ENCODE data around the gene ITIH4.

The ITIH4 gene

DNA sequence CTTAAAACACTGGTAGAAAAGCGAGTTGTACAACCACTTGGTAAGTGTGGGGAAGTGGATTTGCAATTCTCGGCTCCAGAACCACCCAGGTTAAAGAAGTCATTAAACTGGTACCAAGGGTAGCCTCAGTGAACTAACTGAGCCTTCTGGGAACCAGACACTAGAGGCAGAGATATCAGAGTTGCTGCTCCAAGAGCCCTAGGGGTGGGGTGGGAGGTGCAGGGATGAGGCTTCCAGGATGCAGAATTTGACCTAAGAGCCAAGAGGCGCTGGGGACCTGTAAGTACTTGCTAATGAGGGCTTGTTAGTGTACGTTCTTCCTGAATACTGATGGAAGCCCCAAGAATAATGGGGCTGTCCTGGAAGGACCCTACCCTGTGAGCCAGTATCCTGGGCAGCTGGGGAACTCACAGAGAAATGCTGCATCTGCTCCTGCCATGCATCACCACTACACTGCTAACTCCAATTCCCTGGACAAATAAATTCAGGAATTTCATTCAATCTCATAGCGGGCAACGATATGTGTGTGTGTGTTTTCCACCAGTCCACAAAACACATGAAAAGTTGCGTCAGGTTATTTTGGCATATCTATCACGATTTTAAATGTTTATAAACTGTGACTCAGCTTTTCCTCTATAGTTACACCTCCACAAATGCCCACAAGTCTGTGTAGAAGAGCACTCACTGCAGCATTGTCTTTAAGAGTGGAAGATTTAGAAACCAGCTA is 43.1 kb upstream of the ITIH4 start:
- H3K4me3 ChIP-seq (ENCODE audit: low read depth, low read length) = no peak overlapping the region
- TF ChIP-seq, protein P1, sequence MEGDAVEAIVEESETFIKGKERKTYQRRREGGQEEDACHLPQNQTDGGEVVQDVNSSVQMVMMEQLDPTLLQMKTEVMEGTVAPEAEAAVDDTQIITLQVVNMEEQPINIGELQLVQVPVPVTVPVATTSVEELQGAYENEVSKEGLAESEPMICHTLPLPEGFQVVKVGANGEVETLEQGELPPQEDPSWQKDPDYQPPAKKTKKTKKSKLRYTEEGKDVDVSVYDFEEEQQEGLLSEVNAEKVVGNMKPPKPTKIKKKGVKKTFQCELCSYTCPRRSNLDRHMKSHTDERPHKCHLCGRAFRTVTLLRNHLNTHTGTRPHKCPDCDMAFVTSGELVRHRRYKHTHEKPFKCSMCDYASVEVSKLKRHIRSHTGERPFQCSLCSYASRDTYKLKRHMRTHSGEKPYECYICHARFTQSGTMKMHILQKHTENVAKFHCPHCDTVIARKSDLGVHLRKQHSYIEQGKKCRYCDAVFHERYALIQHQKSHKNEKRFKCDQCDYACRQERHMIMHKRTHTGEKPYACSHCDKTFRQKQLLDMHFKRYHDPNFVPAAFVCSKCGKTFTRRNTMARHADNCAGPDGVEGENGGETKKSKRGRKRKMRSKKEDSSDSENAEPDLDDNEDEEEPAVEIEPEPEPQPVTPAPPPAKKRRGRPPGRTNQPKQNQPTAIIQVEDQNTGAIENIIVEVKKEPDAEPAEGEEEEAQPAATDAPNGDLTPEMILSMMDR (IDR thresholded peaks at IDR 0.05; ENCODE audit: low read depth, low read length) = no peak

DNA sequence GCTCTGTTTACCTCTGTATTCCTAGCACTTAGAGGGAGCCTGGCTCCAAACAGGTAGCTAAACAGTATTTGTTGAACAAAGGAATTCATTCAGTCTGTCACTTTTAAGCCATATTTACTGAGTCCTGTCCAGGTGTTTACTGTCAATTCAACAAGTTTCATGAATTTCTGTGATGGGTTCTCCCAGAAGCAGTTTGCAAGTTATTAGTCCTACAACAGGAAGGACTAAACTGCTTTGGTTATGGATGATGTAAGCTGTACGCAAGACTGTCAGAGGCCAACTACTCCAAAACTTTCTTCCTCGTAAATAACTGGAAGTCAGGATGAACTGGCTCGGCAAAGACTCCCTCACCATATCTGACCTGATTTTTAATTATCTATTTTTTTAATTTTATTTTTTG is 41.8 kb upstream of the ITIH4 start:
- TF ChIP-seq, protein P1 (IDR thresholded peaks at IDR 0.05; ENCODE audit: low read depth, low read length) = no peak

DNA sequence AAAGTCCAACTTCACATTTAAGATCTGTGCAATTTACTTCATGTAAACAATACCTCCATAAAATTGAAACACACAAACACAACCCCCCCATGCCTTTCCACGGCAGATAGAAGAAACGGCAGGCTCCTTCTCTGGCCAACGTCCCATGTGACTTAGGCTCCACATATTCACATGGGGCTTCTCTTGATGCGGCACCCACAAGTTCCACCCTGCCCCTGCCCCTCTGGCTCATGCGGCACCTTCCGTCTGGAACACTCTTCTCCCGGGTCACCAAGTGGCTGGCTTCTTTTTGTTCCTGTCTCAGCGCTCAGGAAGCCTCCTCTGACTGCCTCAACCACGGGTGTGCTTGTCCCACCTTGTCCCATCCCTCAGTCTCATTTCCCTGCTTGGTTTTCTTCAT is 41.3 kb upstream of the ITIH4 start:
- no peak overlapping the region for H3K4me3 ChIP-seq (ENCODE audit: low read depth, low read length)
- TF ChIP-seq, protein P1 (IDR thresholded peaks at IDR 0.05; ENCODE audit: low read depth, low read length) = no peak

More for the DNA sequence above, 41.8 kb upstream of the ITIH4 start:
- H3K4me3 ChIP-seq (ENCODE audit: low read depth, low read length) = no peak overlapping the region

DNA sequence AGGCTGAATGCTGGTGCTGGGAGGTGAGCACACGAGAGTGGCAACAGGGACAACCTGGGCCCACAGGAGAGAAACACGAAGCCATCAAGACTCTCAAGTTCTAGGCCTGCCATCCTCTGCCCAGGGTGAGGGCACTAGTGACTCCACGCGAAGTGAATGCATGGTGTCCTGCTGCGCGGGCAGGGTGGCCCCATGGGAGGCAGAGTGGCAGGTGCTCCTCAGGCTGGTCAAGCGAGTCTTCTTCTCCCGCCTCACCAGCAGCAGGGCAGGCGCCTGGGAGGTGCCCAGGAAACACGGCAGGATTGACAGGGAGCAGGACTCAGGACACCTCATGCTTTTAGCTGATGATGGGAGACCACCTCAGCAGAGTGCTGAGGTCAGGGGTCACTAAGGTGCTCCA is 40.0 kb upstream of the ITIH4 start:
- H3K4me3 ChIP-seq (ENCODE audit: low read depth, low read length) = no peak overlapping the region
- TF ChIP-seq, protein P1 (IDR thresholded peaks at IDR 0.05; ENCODE audit: low read depth, low read length) = no peak

DNA sequence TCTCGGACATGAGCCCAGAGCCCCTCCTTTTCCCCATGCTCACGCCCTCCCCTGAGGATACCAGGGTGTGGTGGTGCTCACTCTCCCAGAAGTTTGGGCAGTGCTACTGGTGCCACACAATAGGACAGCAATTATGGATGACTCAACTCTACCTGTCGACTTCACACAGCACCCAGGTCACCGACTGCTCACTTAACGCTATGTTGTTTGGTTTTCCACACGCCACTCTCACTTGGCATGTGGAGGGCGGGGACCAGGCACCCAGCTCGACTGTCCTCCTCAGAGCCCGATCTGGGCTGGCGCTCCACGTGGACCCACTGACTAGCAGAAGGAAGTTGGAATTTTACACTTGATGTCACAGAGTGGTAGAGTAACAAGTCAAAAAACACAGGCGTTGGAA is 36.0 kb upstream of the ITIH4 start:
- TF ChIP-seq, protein P1 (IDR thresholded peaks at IDR 0.05; ENCODE audit: low read depth, low read length) = no peak
- H3K4me3 ChIP-seq (ENCODE audit: low read depth, low read length) = no peak overlapping the region

DNA sequence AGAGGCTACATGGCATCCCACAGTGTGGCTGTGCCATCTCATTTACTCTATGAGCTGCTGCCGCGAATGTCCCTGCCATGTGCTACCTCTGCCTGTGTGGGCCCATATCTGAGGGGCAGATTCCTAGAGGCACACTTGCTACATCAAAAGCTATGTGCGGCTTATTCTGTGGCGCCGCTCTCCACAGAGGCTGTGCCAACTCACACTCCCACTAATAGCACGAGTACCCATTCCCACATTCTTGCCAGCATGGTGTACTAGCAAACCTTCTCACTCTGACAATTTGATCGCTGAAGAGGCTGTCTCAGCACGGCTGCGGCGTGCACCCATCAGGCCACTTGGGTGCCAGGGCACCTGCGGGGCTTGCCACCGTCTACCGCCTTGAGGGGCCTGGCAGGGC is 35.5 kb upstream of the ITIH4 start:
- H3K4me3 ChIP-seq (ENCODE audit: low read depth, low read length) = no peak overlapping the region
- TF ChIP-seq, protein P1 (IDR thresholded peaks at IDR 0.05; ENCODE audit: low read depth, low read length) = no peak

DNA sequence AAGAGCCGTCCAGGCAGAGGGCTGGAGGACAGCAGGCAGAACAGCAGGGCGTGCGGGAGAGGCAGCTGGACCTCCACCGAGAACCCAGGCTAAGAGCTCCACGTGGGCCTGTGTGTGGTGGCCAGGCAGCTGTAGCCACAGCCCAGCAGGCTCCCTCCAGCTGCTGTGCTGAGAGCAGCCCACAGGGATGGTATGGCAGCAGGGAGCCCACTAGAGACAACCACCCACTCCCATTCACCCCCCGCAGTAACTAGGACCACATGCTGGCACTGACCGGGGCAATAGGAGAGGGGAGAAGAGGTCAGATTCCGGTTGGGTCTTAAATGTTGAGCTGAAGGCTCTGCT is 29.9 kb upstream of the ITIH4 start:
- H3K4me3 ChIP-seq (ENCODE audit: low read depth, low read length) = no peak overlapping the region
- TF ChIP-seq, protein P1 (IDR thresholded peaks at IDR 0.05; ENCODE audit: low read depth, low read length) = no peak
